CD4-positive, alpha-beta T cell (primary cell): Measurements from ENCODE around the gene MC3R. TPM values are rescaled to one million over a fixed set of nuclear protein-coding genes. Genes with fewer than 3 reads are reported as not detected.

Experiments
- ATAC-seq: fragments of 200-7000 bp; cut with Tn5 transposase; one replicate; pipeline ENCODE4 v1.10.0; 2022; ENCODE audit warnings: mild to moderate bottlenecking; ENCODE audit not compliant: poor library complexity
- CTCF ChIA-PET: fragments of 350-600 bp; sonication (Branson Sonifier 250); formaldehyde crosslinking; loops from one replicate; lab custom pipeline; 2021; ENCODE audit warnings: antibody characterized with exemption, inconsistent platforms; lab: Charles Lee
- POLR2A ChIA-PET: fragments of 350-600 bp; sonication (Branson Sonifier 250); formaldehyde crosslinking; loops from one replicate; lab custom pipeline; 2021; ENCODE audit warnings: antibody characterized with exemption, inconsistent platforms; lab: Charles Lee
- DNase-seq, 14 experiments: peaks; one replicate each; pipeline ENCODE4 v3.0.0-alpha.2; 2013 to 2020; ENCODE audit warnings: mixed read lengths in 2 of 14
- H3K27ac ChIP-seq, 2 donors: one replicate each; pipeline versions ENCODE4 v1.5.1 to v1.7.0; 2013; ENCODE audit warnings: low read length in 2 of 2, low read depth in 1 of 2, mild to moderate bottlenecking in 1 of 2
- H3K27me3 ChIP-seq, 2 experiments: 1 replicate in 1 of 2; 2 replicates in 1 of 2; pipeline versions ENCODE4 v1.6.1 to v1.7.0; 2013; ENCODE audit warnings: low read length in 2 of 2, control low read depth in 1 of 2, mild to moderate bottlenecking in 1 of 2, moderate library complexity in 1 of 2; ENCODE audit not compliant: insufficient read depth in 2 of 2, control insufficient read depth in 1 of 2
- H3K36me3 ChIP-seq: one replicate; pipeline ENCODE4 v1.6.1; 2013; ENCODE audit warnings: low read length, control low read depth; ENCODE audit not compliant: insufficient read depth
- H3K4me1 ChIP-seq: one replicate; pipeline ENCODE4 v1.6.1; 2013; ENCODE audit warnings: low read length, control low read depth; ENCODE audit not compliant: insufficient read depth
- H3K4me3 ChIP-seq: one replicate; pipeline ENCODE4 v1.5.1; 2013; ENCODE audit warnings: mild to moderate bottlenecking, low read length, moderate library complexity
- H3K9me3 ChIP-seq, 2 experiments: 1 replicate in 1 of 2; 2 replicates in 1 of 2; pipeline versions ENCODE4 v1.6.1 to v1.7.0; 2013; ENCODE audit warnings: low read length in 2 of 2, mild to moderate bottlenecking in 2 of 2, control low read depth in 1 of 2, moderate library complexity in 1 of 2; ENCODE audit not compliant: control insufficient read depth in 1 of 2, insufficient read depth in 1 of 2
- H3K27ac Mint-ChIP-seq: one replicate; pipeline ENCODE4 v1.8.0; 2020; ENCODE audit warnings: mixed read lengths
- H3K27me3 Mint-ChIP-seq: one replicate; pipeline ENCODE4 v1.8.0; 2021; ENCODE audit warnings: mixed read lengths
- H3K36me3 Mint-ChIP-seq: one replicate; pipeline ENCODE4 v1.8.0; 2021; ENCODE audit warnings: low read depth, mixed read lengths
- H3K4me1 Mint-ChIP-seq: one replicate; pipeline ENCODE4 v1.8.0; 2021; ENCODE audit warnings: low read depth, mixed read lengths
- H3K4me3 Mint-ChIP-seq: one replicate; pipeline ENCODE4 v1.8.0; 2020; ENCODE audit warnings: mild to moderate bottlenecking, mixed read lengths
- H3K9me3 Mint-ChIP-seq: one replicate; pipeline ENCODE4 v1.8.0; 2020; ENCODE audit warnings: mixed read lengths
- intact Hi-C, 2 experiments: fragments of 100-400 bp; cut with DNase I in 1 of 2; cut with micrococcal nuclease in 1 of 2; formaldehyde crosslinking; loops; one replicate each; pipeline versions ENCODE4 v1.15.1 to v1.9.0; 2023 to 2025; cut with DNase I, micrococcal nuclease
- total RNA-seq, 174 experiments: library from RNA in 2 of 174; stranded (reverse) in 2 of 174; gene quantifications; one replicate each; pipeline ENCODE4 v1.2.3 and lab custom pipeline; 2021 to 2026
- TF ChIP-seq, protein P1 (sequence below): fragments of 200-600 bp; IDR thresholded peaks from one replicate; pipeline ENCODE4 v1.8.0; 2022; ENCODE audit warnings: antibody characterized with exemption, mild to moderate bottlenecking

Gene MC3R
- total RNA-seq, 2 experiments from 2014 or later = not detected

DNA sequence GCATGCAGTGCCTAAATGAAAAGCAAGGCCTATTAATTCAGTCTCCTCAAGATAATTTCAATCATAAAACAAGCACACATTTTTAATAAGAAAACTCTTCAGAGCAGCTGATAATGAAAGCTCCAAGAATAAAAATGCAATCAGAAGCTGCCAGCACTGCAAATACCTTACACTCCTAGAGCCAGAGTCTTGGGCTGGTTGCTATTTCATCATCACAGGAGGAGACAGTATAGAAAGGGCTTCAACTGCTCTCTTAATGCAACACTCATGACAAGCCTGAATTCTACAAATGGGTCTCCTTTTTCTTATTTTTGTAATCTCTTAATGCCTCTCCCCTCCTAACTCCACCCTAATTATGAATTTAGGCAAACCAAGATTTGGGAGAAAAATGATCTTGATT, 11.2 kb upstream of the MC3R start:
- no peaks in the 10 kb centered on the region for H3K27me3 ChIP-seq
- peaks cover 17% of the 10 kb centered on the region for H3K9me3 Mint-ChIP-seq
- POLR2A ChIA-PET = no interaction called here
- H3K27ac Mint-ChIP-seq = no peak overlapping the region
- H3K4me1 Mint-ChIP-seq = no peaks in the 10 kb centered on the region
- H3K9me3 ChIP-seq = peaks cover 7 to 9% of the 10 kb centered on the region in 2 experiments
- CTCF ChIA-PET = no interaction called here
- no peaks in the 10 kb centered on the region for H3K4me1 ChIP-seq
- no peak overlapping the region for H3K4me3 Mint-ChIP-seq
- DNase-seq (no peak), ATAC-seq (no peak)
- peaks cover 24% of the 10 kb centered on the region for H3K27me3 Mint-ChIP-seq
- H3K27ac ChIP-seq = no peak overlapping the region
- TF ChIP-seq, protein P1, sequence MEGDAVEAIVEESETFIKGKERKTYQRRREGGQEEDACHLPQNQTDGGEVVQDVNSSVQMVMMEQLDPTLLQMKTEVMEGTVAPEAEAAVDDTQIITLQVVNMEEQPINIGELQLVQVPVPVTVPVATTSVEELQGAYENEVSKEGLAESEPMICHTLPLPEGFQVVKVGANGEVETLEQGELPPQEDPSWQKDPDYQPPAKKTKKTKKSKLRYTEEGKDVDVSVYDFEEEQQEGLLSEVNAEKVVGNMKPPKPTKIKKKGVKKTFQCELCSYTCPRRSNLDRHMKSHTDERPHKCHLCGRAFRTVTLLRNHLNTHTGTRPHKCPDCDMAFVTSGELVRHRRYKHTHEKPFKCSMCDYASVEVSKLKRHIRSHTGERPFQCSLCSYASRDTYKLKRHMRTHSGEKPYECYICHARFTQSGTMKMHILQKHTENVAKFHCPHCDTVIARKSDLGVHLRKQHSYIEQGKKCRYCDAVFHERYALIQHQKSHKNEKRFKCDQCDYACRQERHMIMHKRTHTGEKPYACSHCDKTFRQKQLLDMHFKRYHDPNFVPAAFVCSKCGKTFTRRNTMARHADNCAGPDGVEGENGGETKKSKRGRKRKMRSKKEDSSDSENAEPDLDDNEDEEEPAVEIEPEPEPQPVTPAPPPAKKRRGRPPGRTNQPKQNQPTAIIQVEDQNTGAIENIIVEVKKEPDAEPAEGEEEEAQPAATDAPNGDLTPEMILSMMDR = no peak
- H3K4me3 ChIP-seq = no peak overlapping the region
- intact Hi-C loops = no loop called here
- H3K36me3 Mint-ChIP-seq = no peaks in the 10 kb centered on the region
- H3K36me3 ChIP-seq = no peaks in the 10 kb centered on the region

DNA sequence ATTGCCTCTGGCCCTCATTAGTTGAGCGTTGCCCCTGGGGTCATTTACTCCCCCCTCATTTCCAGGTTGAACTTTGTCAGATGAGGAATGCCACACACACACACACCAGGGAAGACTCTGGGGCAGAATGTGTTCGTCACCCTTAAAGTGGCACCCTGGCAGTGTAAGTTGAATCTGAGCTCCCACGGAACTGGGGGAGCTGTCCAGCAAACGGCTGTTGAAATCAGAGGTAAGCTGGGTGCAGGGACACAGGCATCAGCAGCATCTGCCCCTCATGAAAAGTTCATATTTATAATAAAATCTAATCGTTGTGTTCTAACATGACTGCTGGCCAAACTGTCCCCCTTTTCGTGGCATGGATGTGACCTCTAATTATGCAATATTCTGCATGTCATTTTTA, 4.3 kb upstream of the MC3R start:
- H3K4me1 ChIP-seq = no peaks in the 10 kb centered on the region
- H3K9me3 ChIP-seq = peaks cover 0 to 7% of the 10 kb centered on the region in 2 experiments
- H3K4me1 Mint-ChIP-seq = no peaks in the 10 kb centered on the region
- no peak overlapping the region for H3K27ac ChIP-seq
- TF ChIP-seq, protein P1 = no peak
- ATAC-seq (no peak), DNase-seq (no peak)
- no peaks in the 10 kb centered on the region for H3K36me3 Mint-ChIP-seq
- POLR2A ChIA-PET = no interaction called here
- peaks cover 1% of the 10 kb centered on the region for H3K9me3 Mint-ChIP-seq
- intact Hi-C loops = no loop called here
- H3K4me3 ChIP-seq = no peak overlapping the region
- H3K36me3 ChIP-seq = no peaks in the 10 kb centered on the region
- peaks cover 50% of the 10 kb centered on the region for H3K27me3 Mint-ChIP-seq
- H3K4me3 Mint-ChIP-seq = no peak overlapping the region
- no peak overlapping the region for H3K27ac Mint-ChIP-seq
- CTCF ChIA-PET = no interaction called here
- H3K27me3 ChIP-seq = peaks cover 10 to 12% of the 10 kb centered on the region in 2 experiments

DNA sequence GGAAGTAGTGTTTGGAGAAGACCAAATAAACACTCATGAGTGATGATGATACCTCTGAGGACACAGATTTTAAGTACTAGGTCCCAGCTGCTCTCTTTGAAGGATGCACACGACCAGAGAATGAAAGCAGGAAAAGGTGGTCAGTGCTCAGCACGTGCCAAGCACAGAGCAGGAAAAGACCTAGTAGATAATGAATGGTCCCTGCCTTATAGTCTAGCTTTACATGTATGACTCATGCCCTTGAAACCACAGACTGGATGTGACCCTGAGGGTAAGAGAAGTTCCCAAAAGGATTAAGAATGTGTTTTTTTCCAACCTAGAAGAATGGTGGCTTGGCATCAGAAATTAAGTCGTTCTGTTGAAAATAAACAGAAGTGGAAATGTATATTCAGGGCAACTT, 2.8 kb upstream of the MC3R start:
- Histone ChIP-seq H3K9me3 (peaks cover 0 to 9% of the 10 kb centered on the region in 2 experiments), H3K27ac (no peak overlapping the region), H3K36me3 (no peaks in the 10 kb centered on the region), H3K4me1 (no peaks in the 10 kb centered on the region), H3K27me3 (peaks cover 10 to 12% of the 10 kb centered on the region in 2 experiments), H3K4me3 (no peak overlapping the region)
- CTCF ChIA-PET = no interaction called here
- ATAC-seq (no peak), DNase-seq (no peak)
- Mint-ChIP-seq H3K9me3 (no peaks in the 10 kb centered on the region), H3K4me1 (no peaks in the 10 kb centered on the region), H3K27me3 (peaks cover 51% of the 10 kb centered on the region), H3K27ac (no peak overlapping the region), H3K36me3 (no peaks in the 10 kb centered on the region), H3K4me3 (no peak overlapping the region)
- intact Hi-C loops = loop anchor here (5.0 kb wide), 3 partner anchors 267 to 1102 kb away; no protein-coding TSS in a partner anchor
- POLR2A ChIA-PET = interaction anchor here (0.7 kb wide), 1 partner anchor 100 kb away, joined by 3 read pairs; no protein-coding TSS in a partner anchor
- TF ChIP-seq, protein P1 = no peak
